ENCODE results near the gene PDE4D. TPM values are rescaled to one million over a fixed set of nuclear protein-coding genes. Genes with fewer than 3 reads are reported as not detected.

Gene PDE4D
- total RNA-seq, 1 experiment from 2014 or later: 3.3 TPM

DNA sequence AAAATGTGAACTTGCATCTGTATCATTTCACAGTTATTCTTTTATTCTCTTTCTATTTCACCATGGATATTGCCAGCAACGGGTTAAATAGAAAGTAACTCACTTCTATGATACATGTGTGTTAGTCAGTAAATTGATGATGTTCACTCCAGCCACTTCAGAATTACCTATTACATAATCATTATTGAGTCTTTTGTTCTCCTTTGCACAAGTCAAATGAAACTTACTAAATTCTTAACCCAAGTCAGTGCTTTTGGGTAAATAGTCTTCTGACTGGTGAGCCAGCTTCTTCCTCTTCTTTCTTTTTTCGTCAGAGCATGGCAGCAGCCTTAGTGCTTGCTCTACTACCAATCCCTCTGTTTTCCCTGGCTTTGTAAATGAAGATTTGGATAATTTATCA lies 966.3 kb downstream of the PDE4D start (continued):
- no peak for TF ChIP-seq MXD4 (CRISPR knock-in tag; IDR thresholded peaks at IDR 0.05; ENCODE audit: borderline replicate concordance)
- TF ChIP-seq, protein P1, sequence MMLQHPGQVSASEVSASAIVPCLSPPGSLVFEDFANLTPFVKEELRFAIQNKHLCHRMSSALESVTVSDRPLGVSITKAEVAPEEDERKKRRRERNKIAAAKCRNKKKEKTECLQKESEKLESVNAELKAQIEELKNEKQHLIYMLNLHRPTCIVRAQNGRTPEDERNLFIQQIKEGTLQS (CRISPR knock-in tag; conservative IDR thresholded peaks at IDR 0.05): no peak

DNA sequence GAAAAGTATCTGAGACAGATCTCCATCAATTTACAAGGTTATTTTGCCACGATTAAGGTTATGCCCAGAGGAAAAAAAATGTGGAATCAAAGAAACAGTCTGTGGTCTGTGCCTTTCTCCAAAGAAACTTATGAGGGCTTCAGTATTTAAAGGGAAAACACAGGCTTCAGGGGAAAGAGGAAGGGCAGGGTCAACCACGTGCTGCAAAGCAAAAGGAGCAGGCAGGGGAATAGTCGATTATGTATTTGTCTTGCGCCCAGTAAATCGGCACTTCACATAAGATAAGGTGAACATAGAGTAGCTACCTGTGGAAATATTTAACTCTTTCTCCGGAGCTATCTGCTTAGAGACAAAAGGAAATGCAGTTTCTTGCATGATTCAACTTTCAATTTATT lies 967.0 kb downstream of the PDE4D start:
- TF ChIP-seq, protein P2, sequence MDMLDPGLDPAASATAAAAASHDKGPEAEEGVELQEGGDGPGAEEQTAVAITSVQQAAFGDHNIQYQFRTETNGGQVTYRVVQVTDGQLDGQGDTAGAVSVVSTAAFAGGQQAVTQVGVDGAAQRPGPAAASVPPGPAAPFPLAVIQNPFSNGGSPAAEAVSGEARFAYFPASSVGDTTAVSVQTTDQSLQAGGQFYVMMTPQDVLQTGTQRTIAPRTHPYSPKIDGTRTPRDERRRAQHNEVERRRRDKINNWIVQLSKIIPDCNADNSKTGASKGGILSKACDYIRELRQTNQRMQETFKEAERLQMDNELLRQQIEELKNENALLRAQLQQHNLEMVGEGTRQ (CRISPR knock-in tag; IDR thresholded peaks at IDR 0.05): no peak
- no peak for TF ChIP-seq ZNF671 (CRISPR knock-in tag; IDR thresholded peaks at IDR 0.05)
- no peak for TF ChIP-seq ZBTB21 (CRISPR knock-in tag; IDR thresholded peaks at IDR 0.05; ENCODE audit: borderline replicate concordance)
- TF ChIP-seq, protein P3, sequence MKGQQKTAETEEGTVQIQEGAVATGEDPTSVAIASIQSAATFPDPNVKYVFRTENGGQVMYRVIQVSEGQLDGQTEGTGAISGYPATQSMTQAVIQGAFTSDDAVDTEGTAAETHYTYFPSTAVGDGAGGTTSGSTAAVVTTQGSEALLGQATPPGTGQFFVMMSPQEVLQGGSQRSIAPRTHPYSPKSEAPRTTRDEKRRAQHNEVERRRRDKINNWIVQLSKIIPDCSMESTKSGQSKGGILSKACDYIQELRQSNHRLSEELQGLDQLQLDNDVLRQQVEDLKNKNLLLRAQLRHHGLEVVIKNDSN (CRISPR knock-in tag; IDR thresholded peaks at IDR 0.05): no peak
- TF ChIP-seq CREB1 (CRISPR knock-in tag; IDR thresholded peaks at IDR 0.05): no peak
- TF ChIP-seq, protein P4, sequence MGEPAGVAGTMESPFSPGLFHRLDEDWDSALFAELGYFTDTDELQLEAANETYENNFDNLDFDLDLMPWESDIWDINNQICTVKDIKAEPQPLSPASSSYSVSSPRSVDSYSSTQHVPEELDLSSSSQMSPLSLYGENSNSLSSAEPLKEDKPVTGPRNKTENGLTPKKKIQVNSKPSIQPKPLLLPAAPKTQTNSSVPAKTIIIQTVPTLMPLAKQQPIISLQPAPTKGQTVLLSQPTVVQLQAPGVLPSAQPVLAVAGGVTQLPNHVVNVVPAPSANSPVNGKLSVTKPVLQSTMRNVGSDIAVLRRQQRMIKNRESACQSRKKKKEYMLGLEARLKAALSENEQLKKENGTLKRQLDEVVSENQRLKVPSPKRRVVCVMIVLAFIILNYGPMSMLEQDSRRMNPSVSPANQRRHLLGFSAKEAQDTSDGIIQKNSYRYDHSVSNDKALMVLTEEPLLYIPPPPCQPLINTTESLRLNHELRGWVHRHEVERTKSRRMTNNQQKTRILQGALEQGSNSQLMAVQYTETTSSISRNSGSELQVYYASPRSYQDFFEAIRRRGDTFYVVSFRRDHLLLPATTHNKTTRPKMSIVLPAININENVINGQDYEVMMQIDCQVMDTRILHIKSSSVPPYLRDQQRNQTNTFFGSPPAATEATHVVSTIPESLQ (CRISPR knock-in tag; IDR thresholded peaks at IDR 0.05): no peak
- TF ChIP-seq ZNF138 (CRISPR knock-in tag; conservative IDR thresholded peaks at IDR 0.05): no peak
- TF ChIP-seq, protein P5, sequence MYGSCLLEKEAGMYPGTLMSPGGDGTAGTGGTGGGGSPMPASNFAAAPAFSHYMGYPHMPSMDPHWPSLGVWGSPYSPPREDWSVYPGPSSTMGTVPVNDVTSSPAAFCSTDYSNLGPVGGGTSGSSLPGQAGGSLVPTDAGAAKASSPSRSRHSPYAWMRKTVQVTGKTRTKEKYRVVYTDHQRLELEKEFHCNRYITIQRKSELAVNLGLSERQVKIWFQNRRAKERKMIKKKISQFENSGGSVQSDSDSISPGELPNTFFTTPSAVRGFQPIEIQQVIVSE (CRISPR knock-in tag; IDR thresholded peaks at IDR 0.05; ENCODE audit: borderline replicate concordance): no peak
- TF ChIP-seq, protein P6, sequence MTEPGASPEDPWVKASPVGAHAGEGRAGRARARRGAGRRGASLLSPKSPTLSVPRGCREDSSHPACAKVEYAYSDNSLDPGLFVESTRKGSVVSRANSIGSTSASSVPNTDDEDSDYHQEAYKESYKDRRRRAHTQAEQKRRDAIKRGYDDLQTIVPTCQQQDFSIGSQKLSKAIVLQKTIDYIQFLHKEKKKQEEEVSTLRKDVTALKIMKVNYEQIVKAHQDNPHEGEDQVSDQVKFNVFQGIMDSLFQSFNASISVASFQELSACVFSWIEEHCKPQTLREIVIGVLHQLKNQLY (CRISPR knock-in tag; IDR thresholded peaks at IDR 0.05): no peak
- TF ChIP-seq SP1 (CRISPR knock-in tag; conservative IDR thresholded peaks at IDR 0.05): no peak
- DNase-seq (ENCODE audit: low spot score) (no peak), ATAC-seq (no peak)
- ChIA-PET POLR2A (no interaction called here), CTCF (no interaction called here)
- Mint-ChIP-seq H3K27me3 (ENCODE audit: low read depth) (peaks cover 57% of the 10 kb centered on the region), H3K4me1 (peaks cover 48% of the 10 kb centered on the region), H3K36me3 (no peaks in the 10 kb centered on the region), H3K9me3 (no peaks in the 10 kb centered on the region), H3K27ac (no peak overlapping the region), H3K4me3 (no peak overlapping the region)

DNA sequence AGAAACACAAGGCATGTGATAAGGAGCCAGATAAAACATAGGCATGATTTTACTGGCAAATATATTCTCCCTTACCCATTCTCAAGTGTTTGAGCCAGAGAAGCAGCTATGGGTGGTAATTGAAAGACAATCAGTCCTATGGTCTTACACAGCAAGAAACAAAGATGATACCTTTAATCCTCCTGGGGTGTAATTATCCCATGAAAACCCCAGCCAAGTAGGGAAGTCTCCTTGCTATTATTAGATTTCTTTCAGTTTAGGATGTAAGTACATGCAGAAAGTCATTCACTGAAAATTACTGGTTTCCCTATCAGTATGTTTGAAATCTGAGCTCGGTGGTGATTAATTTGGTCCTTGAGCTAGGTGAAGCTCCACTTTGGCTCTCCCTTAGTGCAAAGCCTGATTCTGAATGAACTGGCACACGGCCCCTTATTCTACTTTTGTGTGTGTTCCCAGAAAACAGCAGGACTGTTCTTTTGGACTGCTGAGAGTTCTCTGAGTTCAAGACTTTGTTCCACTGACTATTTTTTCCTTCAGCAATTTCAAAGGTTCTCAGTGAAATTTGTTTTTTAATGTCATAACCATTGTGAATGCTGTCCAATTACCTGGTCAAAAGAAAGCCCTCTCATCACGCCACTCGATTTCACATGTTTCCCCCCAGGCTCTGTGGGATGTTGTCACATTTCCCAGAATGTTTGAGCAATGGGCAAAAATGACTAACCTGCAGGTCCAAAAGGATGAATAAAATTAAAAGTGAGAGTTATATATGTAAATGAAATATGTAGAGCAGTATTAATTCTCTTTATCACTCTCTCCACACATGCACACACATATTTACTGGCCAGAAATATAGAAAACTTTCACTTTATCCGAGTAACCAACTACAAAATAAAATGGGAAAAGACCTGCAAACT lies 967.6 kb downstream of the PDE4D start:
- H3K27ac Mint-ChIP-seq: no peak overlapping the region
- H3K9me3 Mint-ChIP-seq: no peaks in the 10 kb centered on the region
- H3K4me3 Mint-ChIP-seq: no peak overlapping the region
- ATAC-seq (peak; percentile 62), DNase-seq (ENCODE audit: low spot score) (no peak)
- POLR2A ChIA-PET: no interaction called here
- peaks cover 63% of the 10 kb centered on the region for H3K27me3 Mint-ChIP-seq (ENCODE audit: low read depth)
- no peaks in the 10 kb centered on the region for H3K36me3 Mint-ChIP-seq
- CTCF ChIA-PET: interaction anchor here (1.1 to 1.2 kb wide), 2 partner anchors 30 to 34 kb away, joined by 3 to 8 read pairs; no protein-coding TSS in a partner anchor
- H3K4me1 Mint-ChIP-seq: peaks cover 51% of the 10 kb centered on the region
- TF ChIP-seq, protein P7, sequence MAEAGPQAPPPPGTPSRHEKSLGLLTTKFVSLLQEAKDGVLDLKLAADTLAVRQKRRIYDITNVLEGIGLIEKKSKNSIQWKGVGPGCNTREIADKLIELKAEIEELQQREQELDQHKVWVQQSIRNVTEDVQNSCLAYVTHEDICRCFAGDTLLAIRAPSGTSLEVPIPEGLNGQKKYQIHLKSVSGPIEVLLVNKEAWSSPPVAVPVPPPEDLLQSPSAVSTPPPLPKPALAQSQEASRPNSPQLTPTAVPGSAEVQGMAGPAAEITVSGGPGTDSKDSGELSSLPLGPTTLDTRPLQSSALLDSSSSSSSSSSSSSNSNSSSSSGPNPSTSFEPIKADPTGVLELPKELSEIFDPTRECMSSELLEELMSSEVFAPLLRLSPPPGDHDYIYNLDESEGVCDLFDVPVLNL (CRISPR knock-in tag; IDR thresholded peaks at IDR 0.05; ENCODE audit: borderline replicate concordance, low read depth): no peak
- TF ChIP-seq, protein P8, sequence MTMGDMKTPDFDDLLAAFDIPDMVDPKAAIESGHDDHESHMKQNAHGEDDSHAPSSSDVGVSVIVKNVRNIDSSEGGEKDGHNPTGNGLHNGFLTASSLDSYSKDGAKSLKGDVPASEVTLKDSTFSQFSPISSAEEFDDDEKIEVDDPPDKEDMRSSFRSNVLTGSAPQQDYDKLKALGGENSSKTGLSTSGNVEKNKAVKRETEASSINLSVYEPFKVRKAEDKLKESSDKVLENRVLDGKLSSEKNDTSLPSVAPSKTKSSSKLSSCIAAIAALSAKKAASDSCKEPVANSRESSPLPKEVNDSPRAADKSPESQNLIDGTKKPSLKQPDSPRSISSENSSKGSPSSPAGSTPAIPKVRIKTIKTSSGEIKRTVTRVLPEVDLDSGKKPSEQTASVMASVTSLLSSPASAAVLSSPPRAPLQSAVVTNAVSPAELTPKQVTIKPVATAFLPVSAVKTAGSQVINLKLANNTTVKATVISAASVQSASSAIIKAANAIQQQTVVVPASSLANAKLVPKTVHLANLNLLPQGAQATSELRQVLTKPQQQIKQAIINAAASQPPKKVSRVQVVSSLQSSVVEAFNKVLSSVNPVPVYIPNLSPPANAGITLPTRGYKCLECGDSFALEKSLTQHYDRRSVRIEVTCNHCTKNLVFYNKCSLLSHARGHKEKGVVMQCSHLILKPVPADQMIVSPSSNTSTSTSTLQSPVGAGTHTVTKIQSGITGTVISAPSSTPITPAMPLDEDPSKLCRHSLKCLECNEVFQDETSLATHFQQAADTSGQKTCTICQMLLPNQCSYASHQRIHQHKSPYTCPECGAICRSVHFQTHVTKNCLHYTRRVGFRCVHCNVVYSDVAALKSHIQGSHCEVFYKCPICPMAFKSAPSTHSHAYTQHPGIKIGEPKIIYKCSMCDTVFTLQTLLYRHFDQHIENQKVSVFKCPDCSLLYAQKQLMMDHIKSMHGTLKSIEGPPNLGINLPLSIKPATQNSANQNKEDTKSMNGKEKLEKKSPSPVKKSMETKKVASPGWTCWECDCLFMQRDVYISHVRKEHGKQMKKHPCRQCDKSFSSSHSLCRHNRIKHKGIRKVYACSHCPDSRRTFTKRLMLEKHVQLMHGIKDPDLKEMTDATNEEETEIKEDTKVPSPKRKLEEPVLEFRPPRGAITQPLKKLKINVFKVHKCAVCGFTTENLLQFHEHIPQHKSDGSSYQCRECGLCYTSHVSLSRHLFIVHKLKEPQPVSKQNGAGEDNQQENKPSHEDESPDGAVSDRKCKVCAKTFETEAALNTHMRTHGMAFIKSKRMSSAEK (CRISPR knock-in tag; IDR thresholded peaks at IDR 0.05; ENCODE audit: borderline replicate concordance): no peak
- TF ChIP-seq HMGA2 (CRISPR knock-in tag; IDR thresholded peaks at IDR 0.05) (no peak), KAT7 (CRISPR knock-in tag; IDR thresholded peaks at IDR 0.05; ENCODE audit: borderline replicate concordance) (no peak), FOXK1 (CRISPR knock-in tag; IDR thresholded peaks at IDR 0.05) (no peak), ZNF423 (CRISPR knock-in tag; IDR thresholded peaks at IDR 0.05) (no peak), TEAD4 (CRISPR knock-in tag; IDR thresholded peaks at IDR 0.05) (no peak)
- TF ChIP-seq, protein P9, sequence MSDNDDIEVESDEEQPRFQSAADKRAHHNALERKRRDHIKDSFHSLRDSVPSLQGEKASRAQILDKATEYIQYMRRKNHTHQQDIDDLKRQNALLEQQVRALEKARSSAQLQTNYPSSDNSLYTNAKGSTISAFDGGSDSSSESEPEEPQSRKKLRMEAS (CRISPR knock-in tag; IDR thresholded peaks at IDR 0.05): no peak
